Endometrial microvascular endothelial cells (primary cell): ENCODE measurements around the gene EML1. TPM values are rescaled to one million over a fixed set of nuclear protein-coding genes. Genes with fewer than 3 reads are reported as not detected.

Experiments used
- in situ Hi-C: cut with HindIII; loops from 2 replicates; pipeline ENCODE4 v1.10.0; 2017; ENCODE audit warnings: low sequenced_read_pairs, low pct_unique_long_range_greater_than_20kb; ENCODE audit errors: inconsistent ontology term
- total RNA-seq: library from RNA; depleted of rRNA; stranded (reverse); fragments of >200 nt; gene quantifications from one replicate; pipeline ENCODE4 v1.2.3, GENCODE V29; 2015; ENCODE audit errors: inconsistent ontology term

Gene EML1
- total RNA-seq, 1 donor from 2014 or later: 68.0 TPM

- in situ Hi-C loops: no loop called here
These were observed 24.1 kb downstream of the EML1 start for GRCh38 chr14:99817331-99817730.

GRCh38 chr14:99818503-99819036, 25.4 kb downstream of the EML1 start:
- in situ Hi-C loops: no loop called here

GRCh38 chr14:99819514-99819913, 26.3 kb downstream of the EML1 start:
- in situ Hi-C loops: no loop called here

GRCh38 chr14:99820702-99821331, 27.6 kb downstream of the EML1 start:
- in situ Hi-C loops: no loop called here

GRCh38 chr14:99821519-99822508, 28.6 kb downstream of the EML1 start:
- in situ Hi-C loops: no loop called here

GRCh38 chr14:99822800-99823455, 29.7 kb downstream of the EML1 start:
- in situ Hi-C loops: no loop called here

GRCh38 chr14:99824776-99825175, 31.6 kb downstream of the EML1 start:
- in situ Hi-C loops: no loop called here

GRCh38 chr14:99829450-99829849, 36.2 kb downstream of the EML1 start:
- in situ Hi-C loops: no loop called here

GRCh38 chr14:99831303-99831702, 38.1 kb downstream of the EML1 start:
- in situ Hi-C loops: no loop called here

GRCh38 chr14:99831903-99832685, 38.9 kb downstream of the EML1 start:
- in situ Hi-C loops: no loop called here

- in situ Hi-C loops: no loop called here
These were observed 44.6 kb downstream of the EML1 start for GRCh38 chr14:99837822-99838221.

- in situ Hi-C loops: no loop called here
These were observed 45.5 kb downstream of the EML1 start for GRCh38 chr14:99838639-99839134.

- in situ Hi-C loops: no loop called here
These were observed 46.5 kb downstream of the EML1 start for GRCh38 chr14:99839696-99840095.

- in situ Hi-C loops: no loop called here
These were observed 47.1 kb downstream of the EML1 start for GRCh38 chr14:99840265-99840664.

GRCh38 chr14:99840774-99841305, 47.6 kb downstream of the EML1 start:
- in situ Hi-C loops: no loop called here

- in situ Hi-C loops: no loop called here
These were observed 48.3 kb downstream of the EML1 start for GRCh38 chr14:99841436-99842071.

- in situ Hi-C loops: no loop called here
These were observed 48.9 kb downstream of the EML1 start for GRCh38 chr14:99842141-99842540.

GRCh38 chr14:99846808-99847207, 53.6 kb downstream of the EML1 start:
- in situ Hi-C loops: no loop called here
